PC-9 (cell line): ENCODE measurements around the gene MYL7.

Source experiments
- CTCF ChIP-seq: fragments of 200-600 bp; sonication (generic); conservative IDR thresholded peaks from 2 replicates; pipeline ENCODE4 v1.6.1; 2017; ENCODE audit warnings: mixed run types, antibody characterized with exemption, mild to moderate bottlenecking, moderate library complexity
- EZH2 ChIP-seq: fragments of 200-600 bp; sonication (generic); IDR thresholded peaks from 2 replicates; pipeline ENCODE4 v1.8.0; 2017; ENCODE audit warnings: antibody characterized with exemption, low read depth

- TF ChIP-seq CTCF (no peak), EZH2 (no peak)
These were observed 16.3 kb downstream of the MYL7 start for GRCh38 chr7:44124822-44125202.
